HG02981 (cell line): ENCODE measurements around the gene CPNE6.
"Not testable (repeated sequence)": the region's sequence is repeated elsewhere in the genome, so short reads cannot be mapped to it uniquely, and the experiment has no call there.

Experiments
- ATAC-seq: cut with Tn5 transposase; IDR thresholded peaks from one replicate; pipeline ENCODE4 v1.9.1; 2021; ENCODE audit warnings: mild to moderate bottlenecking, moderate library complexity; ENCODE audit not compliant: unreplicated experiment

Gene CPNE6

GRCh38 chr14:24102357-24103048 is 31.1 kb downstream of the CPNE6 start:
- ATAC-seq: no peak

GRCh38 chr14:24103451-24103850 is 32.1 kb downstream of the CPNE6 start:
- ATAC-seq: no peak

- ATAC-seq: not testable (repeated sequence)
These were observed 34.4 kb downstream of the CPNE6 start for GRCh38 chr14:24105609-24106239.

GRCh38 chr14:24106672-24107271 is 35.4 kb downstream of the CPNE6 start:
- ATAC-seq: no peak

GRCh38 chr14:24108336-24108874 is 37.0 kb downstream of the CPNE6 start:
- ATAC-seq: no peak

GRCh38 chr14:24110060-24110459 is 38.7 kb downstream of the CPNE6 start:
- no peak for ATAC-seq

GRCh38 chr14:24110523-24110922 is 39.2 kb downstream of the CPNE6 start:
- ATAC-seq: no peak

GRCh38 chr14:24113379-24113800 is 42.0 kb downstream of the CPNE6 start:
- ATAC-seq: no peak

GRCh38 chr14:24113801-24114531 is 42.6 kb downstream of the CPNE6 start:
- peak; percentile 29 for ATAC-seq

- ATAC-seq: peak; percentile 81
These were observed 43.4 kb downstream of the CPNE6 start, which contains the start of the genes DCAF11 and NRL for GRCh38 chr14:24114532-24115421. TSS of gene DCAF11 (plus strand) at chr14:24114777. CDS start at chr14:24115595, 818 bp downstream. TSS of gene NRL (minus strand) at chr14:24114949. CDS start at chr14:24082848, 32,101 bp downstream.

GRCh38 chr14:24115422-24116127 is 44.2 kb downstream of the CPNE6 start:
- ATAC-seq: no peak

GRCh38 chr14:24116128-24116814 is 44.9 kb downstream of the CPNE6 start:
- ATAC-seq: no peak

GRCh38 chr14:24117179-24117578 is 45.8 kb downstream of the CPNE6 start:
- ATAC-seq: no peak

- ATAC-seq: no peak
These were observed 48.3 kb downstream of the CPNE6 start for GRCh38 chr14:24119691-24120090.

- no peak for ATAC-seq
These were observed 49.8 kb downstream of the CPNE6 start for GRCh38 chr14:24121210-24121609.

GRCh38 chr14:24122416-24122815 is 51.1 kb downstream of the CPNE6 start:
- no peak for ATAC-seq

GRCh38 chr14:24122898-24123297 is 51.5 kb downstream of the CPNE6 start:
- no peak for ATAC-seq
